GM18907 (cell line): ENCODE data around the gene SDC1.

Source experiments
- ATAC-seq: cut with Tn5 transposase; IDR thresholded peaks from one replicate; pipeline ENCODE4 v1.9.1; 2021; ENCODE audit warnings: mild to moderate bottlenecking, moderate library complexity; ENCODE audit not compliant: unreplicated experiment

The SDC1 gene

DNA sequence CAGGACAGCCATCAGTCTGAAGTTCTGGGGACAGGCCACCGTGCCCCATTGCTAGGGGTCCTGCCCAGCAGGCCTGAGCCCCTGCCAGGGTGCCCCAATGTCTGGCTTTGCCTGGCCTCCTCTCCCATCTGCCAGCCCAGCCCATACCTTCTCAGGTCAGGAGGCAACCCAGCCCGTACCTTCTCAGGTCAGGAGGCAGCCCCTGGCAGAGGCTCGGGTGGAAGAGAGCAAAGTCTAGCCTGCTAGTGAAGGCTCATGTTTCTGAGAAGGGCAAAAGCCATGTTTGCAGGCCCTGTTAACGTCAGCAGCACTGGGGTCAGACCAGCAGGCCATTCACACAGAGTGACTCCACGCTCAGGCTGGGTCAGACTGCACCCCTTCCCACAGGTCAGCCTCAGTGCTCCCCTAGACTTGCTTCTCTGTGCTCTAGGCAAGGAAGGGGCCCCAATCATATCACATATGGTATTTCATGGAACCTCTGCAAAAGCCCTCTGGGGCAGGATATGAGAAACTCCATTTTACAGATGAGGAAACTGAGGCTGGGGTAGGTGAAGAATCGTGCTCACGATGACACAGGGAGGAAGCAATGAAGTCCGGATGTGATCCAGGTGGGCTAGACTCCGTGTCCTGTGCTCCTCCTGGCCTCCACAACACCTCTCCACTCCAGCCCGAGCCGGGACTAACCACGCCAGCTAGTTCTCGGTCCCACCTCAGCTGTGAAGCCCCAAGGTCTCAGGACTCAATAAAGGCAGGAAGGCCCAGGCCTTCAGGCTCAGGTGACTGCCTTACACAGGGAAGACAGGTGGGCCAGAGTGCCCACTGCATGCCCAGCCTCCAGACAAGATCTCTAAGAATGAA is 9.5 kb downstream of the SDC1 start:
- no peak for ATAC-seq

- no peak for ATAC-seq
These were observed 10.3 kb downstream of the SDC1 start for GRCh38 chr2:20214566-20215182.

- ATAC-seq: no peak
These were observed 11.0 kb downstream of the SDC1 start for GRCh38 chr2:20213651-20214565.

- ATAC-seq: no peak
These were observed 11.9 kb downstream of the SDC1 start for GRCh38 chr2:20212871-20213503.

GRCh38 chr2:20212459-20212870 is 12.5 kb downstream of the SDC1 start:
- ATAC-seq: peak; percentile 33

GRCh38 chr2:20211860-20212458 is 13.0 kb downstream of the SDC1 start:
- ATAC-seq: no peak

DNA sequence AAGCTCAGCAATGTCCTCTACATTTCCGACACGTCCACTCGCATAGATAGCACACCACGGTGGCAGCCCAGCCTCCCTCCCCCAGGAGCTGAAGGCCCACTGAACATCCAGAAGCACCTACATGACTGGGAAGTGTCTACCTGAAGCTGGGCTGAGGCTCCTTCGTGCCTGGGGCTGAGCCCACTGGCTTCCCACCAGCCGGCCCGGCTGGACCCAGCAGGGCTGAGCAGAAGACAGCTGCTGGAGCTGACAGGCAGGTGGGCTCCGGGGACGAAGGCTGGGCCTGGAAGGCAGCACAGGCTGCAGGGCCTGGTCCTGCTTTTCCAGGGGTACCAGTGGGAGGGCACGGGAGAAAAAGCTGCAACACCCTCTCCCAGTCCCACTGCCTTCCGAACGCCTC is 13.5 kb downstream of the SDC1 start:
- ATAC-seq: no peak

GRCh38 chr2:20210462-20210861 is 14.5 kb downstream of the SDC1 start:
- ATAC-seq: no peak

- no peak for ATAC-seq
These were observed 15.4 kb downstream of the SDC1 start for GRCh38 chr2:20209373-20210109.

GRCh38 chr2:20208476-20208859 is 16.5 kb downstream of the SDC1 start:
- ATAC-seq: no peak

DNA sequence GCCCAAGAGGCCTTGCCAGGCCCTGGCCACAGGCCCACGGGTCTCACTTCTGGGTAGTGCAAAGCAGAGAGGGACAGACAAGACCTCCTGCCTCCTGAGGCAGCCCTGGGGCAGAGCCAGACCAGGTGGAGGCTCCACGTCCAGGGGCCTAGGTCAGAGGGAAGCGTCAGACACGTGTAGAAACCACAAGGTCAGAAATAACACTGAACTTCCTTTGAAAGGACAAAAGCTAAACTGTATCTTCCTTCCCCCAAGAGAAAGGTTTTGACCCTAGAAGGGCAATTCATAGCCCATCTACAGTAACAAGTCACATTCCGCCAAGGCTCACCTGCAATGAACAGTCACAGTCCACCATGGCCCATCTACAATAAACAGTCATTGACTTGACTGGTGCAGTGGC is 17.9 kb downstream of the SDC1 start:
- peak; percentile 45 for ATAC-seq

DNA sequence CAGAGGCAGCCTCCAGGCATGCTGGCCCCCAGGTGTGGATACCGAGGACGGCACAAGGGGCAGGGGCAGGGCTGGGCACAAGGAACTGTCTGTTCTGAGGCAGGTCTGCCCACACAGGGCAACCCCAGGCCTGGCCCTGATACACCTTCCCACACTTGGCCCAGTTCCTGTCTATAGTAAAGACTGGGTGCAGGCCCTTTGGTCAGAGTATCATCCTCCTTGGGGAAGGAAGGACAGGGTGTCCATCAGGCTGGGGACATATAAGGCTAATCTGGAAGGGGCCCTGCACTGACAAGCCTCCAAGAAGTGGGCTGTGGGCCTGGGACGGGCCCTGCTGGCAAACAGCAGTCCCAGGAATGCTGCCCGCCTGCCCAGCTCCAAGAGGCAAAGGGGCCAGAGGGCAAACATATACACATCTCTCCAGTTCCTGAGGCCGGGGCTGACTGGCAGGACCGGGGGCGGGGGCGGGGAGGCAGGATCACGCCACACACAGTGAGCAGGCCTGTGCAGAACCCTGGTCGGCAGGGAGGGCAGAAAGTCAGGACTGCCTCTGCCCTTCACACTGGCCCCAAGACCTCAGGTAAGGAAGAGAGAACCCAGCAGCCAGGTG is 18.9 kb downstream of the SDC1 start:
- ATAC-seq: no peak

- ATAC-seq: no peak
These were observed 19.9 kb downstream of the SDC1 start for GRCh38 chr2:20205069-20205468.

DNA sequence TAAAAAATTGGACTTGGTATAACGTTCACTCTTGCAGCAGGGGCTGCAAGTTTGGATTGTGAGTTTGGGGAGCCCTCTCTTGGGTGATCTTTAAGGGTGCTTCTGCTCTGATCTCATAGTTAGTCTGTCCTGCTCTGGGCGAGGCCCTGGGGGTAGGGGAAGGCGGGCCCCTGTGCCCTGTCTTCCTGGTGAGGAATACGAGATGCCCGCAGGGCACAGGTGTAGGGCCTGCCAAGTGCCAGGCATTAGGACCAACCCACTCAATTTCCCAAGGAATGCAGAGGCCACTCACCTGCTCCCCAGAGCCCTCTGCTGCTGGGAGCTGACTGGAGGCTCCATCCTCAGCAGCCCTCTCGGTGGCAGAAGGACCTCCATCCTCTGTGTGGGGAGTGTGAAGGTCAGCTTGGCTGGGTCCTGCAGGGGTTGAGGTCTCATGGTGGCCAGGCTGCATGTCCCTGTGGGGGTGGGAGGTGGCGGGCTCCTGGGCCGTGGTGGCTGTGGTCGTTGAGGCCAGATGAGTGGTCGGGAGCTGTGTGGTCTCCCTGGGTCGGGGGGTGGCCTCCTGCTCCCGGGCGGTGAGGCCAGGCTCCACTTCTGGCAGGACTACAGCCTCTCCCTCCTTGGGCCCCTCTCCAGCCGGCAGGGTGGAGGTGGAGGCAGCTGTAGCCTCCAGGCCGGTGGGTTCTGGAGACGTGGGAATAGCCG is 21.3 kb downstream of the SDC1 start:
- no peak for ATAC-seq

DNA sequence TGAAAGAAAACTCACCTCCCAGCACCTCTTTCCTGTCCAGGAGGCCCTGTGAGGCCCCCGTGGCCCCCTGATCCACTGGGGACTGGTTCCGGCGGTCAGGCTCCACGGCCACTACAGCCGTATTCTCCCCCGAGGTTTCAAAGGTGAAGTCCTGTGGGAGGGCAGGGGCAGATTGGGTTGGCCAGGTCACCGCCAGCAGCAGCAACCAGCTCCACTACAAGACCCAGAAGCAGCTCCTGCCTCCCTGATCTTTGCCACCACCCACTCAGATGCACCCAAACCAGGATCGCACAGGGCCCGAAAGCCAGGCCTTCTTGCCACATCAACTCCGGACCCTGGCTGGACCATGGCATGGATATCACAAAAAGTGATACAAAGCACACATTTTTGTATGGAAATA is 21.9 kb downstream of the SDC1 start:
- no peak for ATAC-seq

GRCh38 chr2:20201671-20202070 is 23.3 kb downstream of the SDC1 start:
- no peak for ATAC-seq

GRCh38 chr2:20200697-20201555 is 24.0 kb downstream of the SDC1 start:
- no peak for ATAC-seq
